Activated CD4-positive, alpha-beta T cell treated with anti-CD3 and anti-CD28 coated beads, Interleukin-2, amount 50 U/mL, for 4 hours (primary cell): ENCODE measurements around the gene EPHX1.
A peak's percentile ranks its signal among the peaks of the same experiment; 100 is the strongest.
"Not testable (repeated sequence)": the region's sequence is repeated elsewhere in the genome, so short reads cannot be mapped to it uniquely, and the experiment has no call there.

ENCODE experiments used
- DNase-seq, 2 experiments: peaks; one replicate each; pipeline ENCODE4 v3.0.0-alpha.2; 2020

The EPHX1 gene

DNA sequence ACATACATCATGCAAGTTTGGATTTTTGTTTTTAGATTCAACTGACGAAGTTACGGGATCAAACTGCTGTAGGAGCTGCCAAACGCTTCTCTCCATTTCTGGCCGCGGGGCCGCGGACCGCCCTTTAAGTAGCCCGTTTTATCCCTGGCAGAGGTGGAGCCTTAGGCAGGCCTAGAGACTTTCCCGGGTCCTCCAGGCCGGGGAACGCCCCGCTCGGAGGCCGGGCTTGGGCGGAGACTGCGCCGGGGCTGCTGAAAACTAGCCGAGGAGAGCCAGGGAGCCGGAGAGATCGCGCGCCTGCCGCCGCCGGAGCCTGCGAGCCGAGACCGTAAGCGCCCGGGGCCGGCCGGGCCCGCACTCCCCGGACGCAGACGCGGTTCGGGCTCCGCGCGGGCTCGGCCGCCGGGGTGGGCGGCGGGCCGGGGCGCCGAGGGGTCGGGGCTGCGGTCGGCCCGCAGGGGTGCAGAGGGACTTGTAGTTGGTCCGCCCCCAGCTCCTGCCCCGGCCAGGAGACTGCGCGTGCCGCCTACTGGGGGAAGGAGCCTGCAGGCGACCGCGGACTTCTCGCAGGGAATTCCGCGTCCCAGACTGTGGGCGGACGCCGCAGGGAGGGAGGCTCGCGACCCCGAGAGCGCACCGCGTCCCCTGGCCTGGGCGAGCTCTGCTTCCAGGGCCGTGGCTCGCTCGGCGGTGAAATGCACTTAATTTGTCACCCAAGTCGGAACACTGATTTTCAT, at the start of gene EPHX1:
Gene EPHX1 (plus strand): TSS at position 283 of the 737 bp plus-strand sequence. CDS start 18,606 bp downstream, outside the sequence.
- DNase-seq = peak; percentile 46 to 51

DNA sequence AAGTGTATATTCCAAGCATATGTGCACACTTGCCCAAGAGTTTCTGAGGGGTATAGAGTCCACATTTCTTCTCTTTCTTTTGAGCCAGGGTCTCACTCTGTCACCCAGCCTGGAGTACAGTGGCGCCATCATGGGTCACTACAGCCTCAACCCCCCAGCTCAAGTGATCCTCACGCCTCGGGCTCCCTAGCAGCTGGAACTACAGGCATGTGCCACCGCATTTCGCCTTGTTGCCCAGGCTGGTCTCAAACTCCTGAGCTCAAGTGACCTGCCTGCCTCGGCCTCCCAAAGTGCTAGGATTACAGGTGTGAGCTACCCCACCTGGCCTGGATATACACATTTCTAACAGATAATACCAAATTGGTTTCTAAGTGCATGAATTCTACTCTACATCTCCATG, 49.4 kb upstream of the EPHX1 start:
- DNase-seq = no peak

DNA sequence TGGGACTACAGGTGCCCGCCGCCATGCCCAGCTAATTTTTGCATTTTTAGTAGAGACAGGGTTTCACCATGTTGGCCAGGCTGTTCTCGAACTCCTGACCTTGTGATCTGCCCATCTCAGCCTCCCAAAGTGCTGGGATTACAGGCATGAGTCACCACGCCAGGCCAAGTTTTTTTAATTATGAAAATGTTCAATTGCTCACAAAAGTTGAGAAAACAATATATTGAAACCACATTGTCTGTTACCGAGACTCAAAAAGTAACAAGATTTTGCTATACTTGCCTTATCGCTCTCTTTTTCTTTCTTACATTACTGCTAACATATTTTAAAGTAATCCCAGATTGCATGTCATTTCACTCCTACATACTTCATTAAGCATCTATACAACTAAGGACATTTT, 48.5 kb upstream of the EPHX1 start:
- not testable (repeated sequence) for DNase-seq

DNA sequence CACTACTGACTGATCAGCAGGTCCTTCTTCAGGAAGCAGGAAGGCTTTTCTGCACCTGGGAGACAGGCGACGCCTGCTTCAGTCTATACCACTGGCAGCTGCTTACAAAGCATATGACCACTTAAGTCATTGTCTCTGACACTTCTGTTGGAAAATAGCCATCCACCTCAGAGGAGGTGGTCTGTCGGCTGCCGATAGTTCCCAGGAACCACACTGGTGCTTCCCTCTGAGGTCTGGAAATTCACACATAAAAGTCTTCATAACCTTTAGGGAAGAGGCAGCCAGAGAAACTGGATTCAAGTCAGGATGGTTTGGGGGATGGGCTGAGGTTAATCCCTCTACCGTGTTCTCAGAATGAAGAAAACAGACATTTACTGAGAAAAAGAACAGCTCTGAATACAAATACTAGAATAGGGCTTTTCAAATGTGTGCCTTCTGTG, 47.9 kb upstream of the EPHX1 start:
- DNase-seq = no peak

DNA sequence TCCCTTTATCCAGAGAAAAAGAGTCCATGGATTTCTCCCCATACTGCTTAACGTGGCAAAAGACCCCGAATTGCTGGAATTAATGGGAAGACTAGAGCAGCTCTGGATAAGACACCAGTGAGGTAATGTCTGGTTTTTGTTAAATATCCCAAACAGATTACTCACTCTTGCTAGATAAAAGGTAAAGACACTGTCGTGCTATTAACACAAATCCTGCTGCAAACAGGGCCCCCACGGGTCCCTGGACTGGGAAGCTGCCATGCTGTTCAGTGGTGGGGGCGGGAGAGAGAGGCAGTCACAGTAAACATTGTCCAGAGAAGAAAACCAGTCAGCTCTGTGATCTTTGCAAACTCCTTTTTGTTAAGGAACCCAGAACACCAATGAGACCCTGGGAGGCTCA, 47.5 kb upstream of the EPHX1 start:
- no peak for DNase-seq

DNA sequence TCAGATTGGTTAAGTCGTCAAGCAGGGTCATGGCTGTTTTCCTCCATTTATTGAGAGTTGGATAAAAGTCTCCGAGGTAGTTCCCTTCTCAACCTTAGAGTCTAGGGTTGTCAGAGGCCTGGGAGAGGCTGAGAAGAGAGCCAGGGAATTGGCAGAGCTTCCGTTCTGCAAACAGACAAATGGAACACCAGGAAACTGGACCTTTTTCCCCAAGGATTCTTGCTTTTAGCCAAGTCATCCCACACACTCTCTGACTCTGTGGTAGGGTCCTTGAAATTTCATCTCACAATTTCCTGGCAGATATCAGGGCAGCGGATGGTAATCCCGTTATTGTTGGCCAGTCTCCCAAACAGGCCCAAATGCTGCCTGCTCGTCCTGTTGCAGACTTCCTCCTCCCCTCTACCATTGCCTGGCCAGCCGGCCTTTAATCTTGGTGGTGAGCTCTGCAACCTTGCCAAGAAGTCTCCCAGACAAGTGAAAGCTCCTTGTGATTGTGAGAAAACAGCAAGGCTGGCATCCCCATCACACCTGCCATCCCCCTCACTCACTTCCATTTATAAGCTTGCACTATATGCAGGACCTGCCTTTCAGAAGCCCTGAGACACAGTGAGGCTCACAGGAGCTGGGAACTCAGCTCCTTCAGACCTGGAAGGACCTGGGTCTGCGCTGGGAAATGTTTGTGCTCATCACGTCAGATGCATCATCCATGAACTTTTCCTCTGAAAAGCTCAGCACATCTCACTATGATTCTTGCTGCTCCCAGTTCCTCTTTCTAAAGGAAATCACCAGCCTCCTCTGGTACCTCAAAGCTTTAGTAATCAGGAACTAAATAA, 46.0 kb upstream of the EPHX1 start:
- no peak for DNase-seq

DNA sequence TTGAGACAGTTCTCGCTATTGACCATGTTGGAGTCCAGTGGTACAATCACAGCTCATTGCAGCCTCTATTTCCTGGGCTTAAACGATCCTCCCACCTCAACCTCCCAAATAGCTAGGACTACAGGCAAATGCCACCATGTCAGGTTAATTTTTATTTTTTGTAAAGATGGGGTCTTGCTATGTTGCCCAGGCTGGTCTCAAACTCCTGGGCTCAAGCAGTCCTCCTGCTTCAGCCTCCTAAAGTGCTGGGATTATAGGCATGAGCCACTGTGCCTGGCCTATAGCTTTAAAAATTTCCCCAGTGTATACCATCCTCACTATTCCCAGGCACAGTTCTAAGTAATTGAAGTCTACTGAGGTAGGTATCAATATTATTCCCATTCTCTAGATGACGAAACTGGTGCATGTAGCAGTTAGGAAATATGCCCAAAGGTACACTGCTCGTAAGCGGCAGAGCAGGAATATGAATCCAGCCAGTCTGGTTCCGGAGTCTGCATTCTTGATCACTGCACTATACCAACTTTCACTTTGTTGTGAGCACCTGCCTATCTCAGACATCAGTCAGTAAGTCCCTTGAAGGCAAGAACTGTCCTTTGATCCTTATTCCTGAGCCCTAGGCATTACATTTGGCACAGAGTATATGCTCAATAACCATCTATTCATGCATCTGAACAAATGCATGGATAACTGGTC, 43.8 kb upstream of the EPHX1 start:
- DNase-seq = no peak

DNA sequence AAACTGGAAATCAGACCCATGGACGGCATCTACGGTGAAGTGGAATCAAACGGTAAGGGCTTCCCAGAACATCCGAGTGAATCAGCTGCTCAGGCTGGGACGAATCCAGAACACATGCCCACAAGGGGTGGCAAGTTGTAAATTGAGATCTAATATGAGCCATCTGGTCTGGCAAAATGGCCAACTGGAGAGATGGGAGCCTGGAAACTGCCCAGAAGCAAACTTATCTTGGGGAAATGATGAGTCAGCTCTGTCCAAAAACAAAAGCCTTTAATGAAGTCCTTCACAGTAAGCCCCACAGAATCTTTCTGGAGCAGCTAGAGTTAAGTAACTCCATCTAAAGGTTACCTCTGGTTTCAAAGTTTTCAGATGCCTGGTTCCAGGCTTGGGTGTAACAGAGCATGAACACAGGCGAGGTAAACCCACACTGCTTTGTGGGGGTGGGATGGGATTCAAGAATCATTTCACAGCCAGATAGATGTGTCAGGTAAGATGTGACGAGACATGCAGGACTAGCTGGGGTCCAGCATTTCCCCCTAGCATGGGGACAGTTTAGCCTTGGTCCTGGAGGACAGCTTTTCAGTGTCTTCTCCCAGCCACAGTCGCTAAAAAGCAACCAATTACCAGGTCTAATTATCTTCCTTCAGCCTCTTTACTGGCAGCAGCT, 42.8 kb upstream of the EPHX1 start:
- DNase-seq = no peak

DNA sequence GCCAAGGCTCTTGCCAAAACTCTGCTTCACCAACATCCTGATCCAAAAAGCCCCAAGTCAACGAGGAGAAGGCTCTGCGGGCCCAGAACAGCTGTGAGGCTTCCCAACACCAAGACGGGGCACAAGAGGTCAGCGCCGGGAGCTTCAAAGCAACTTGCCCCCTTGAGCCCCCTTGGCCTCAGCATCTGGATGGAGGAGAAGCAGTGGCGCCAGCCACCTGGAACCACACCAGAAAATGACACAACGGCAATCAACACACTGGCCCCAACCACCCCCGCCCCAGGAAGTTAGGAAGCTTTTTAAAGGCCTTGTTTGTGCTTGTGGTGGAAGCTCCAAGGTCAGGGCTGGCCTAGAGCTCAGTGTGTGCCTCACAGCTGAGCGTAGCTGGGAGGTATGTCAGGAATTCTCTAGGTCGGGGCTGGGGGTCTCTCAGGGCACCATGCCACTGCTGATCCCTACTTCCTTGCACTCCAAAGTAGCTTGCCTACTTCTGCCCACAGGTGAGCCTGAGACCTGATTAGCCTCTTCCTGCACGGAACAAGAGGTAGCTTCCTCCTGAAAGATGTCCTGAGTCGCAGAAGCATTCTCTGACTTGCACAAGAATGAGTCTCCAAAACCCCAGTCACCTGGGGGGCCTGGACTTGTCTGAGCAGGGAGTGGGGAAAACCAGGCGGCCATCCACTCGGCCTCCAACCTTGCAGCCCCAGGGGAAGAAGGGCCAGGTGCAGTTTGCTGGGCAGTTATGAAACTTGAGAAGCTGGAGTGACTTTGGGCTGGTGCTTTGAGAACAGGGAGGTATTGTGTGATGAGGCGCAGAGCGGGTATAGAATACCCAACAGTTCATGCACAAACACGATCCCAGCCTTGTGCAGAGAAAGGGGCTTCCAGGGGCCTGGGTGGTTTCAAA, 42.0 kb upstream of the EPHX1 start:
- DNase-seq = no peak

DNA sequence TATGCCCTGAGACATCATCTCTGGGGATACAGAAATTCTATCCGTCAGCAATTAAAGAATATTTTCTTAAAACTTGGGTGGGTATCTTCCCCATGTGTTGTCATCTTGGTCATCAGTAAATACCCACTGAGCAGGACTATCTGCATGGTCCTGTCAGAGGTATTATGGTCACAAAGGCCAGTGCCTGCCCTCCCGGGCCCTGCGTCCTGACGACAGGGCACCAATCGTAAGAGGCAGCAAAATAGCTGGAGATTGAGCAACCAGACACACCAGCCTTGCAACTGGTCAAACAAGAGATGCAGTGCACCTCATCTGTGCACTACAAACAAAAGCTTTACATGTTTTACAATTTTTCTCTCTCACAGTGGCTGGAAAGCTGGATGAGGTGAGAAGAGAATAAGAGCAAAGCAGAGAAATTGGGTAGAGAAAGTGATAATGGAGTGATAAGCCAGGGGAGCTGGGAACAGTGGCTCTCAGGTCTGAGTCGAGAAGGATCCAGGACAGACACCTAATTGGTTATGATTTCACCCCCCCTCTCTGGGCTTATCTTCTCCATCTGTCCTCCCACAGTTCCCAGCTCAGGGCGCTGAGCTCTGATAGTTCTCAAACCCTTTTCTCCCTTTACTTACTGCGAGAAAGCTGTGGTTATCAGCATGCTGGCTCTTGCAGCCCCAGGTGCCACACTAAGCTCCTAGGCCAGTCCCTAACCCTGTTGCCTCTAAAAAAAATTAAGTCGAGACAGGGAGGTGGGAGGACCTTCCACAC, 41.1 kb upstream of the EPHX1 start:
- DNase-seq = no peak

DNA sequence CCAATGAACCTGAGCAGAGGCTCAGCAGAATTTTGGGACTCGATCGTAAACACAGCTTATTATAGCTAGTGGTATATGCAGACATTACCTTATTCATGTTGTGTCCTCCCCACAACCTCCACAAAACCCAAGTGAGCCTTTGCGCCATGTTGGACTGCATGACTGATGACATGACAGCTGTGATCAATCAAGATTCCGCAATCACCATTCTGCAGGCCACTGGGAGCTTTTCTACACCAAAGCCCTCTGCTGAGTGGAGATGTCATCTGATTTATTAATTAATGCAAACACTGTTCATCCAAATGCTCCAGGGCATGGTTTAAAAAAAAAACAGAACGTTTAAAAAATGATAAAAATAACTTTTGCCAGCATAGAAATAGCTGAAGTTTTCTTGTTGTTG, 40.2 kb upstream of the EPHX1 start:
- DNase-seq = no peak

DNA sequence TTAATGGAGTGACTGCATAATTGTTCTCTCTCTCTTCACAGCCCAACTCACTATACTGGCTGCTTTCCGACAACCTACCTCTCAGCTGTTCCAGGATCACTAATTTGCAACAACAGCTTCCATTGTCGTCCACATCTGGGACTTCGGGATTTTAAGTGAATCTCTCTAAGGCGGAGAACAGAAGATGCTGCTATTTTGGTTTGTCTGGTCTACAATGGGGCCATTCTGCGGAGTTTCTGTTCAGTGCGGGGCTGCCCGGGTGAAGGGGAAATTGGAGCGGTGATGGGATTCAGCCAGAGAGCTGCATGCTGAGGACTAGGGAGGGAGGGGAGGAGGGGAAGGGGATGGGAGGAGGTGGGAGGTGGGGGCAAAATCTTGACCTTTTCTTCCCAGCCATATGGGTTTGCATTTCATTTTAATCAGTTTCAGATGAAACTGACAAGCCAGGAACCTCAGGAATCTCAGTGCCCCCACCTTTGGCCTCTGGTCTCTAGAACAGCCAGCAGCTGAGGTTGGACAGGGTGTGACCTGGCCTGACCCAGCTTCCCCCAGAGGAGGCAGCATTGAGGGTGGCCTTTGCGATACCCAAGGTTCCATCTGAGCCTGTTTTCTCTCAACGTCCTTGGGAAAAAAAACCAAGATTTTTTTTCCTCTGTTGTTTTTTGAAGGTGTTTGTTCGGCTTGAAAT, 39.2 kb upstream of the EPHX1 start:
- DNase-seq = no peak

DNA sequence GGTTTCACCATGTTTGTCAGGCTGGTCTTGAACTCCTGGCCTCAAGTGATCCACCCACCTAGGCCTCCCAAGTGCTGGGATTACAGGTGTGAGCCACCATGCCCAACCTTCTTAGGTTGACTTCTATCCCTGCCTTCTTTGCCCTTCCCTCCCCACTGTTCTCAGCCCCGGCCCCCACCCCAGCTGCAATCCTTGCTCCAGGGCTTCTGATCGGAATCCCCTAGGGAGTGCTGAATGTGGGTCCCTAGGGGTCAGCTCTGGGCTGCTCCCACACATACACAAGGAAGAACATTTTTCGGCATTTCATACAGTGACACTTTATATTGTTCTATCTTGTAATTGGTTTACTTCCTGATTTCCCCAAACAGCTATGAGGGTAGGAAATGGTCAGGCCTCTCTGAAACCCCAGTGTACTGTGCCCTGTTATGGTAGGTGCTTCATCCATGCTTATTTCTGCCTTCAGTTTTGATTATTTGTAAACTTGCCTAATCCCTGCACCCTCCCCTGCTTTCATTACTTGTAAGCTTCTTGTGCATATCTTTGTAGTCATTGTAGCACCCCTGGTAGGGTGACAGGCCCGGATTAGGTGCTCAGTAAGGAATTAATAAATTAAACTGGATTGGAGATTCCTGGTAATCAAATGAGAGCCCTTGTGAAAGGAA, 38.1 kb upstream of the EPHX1 start:
- no peak for DNase-seq

DNA sequence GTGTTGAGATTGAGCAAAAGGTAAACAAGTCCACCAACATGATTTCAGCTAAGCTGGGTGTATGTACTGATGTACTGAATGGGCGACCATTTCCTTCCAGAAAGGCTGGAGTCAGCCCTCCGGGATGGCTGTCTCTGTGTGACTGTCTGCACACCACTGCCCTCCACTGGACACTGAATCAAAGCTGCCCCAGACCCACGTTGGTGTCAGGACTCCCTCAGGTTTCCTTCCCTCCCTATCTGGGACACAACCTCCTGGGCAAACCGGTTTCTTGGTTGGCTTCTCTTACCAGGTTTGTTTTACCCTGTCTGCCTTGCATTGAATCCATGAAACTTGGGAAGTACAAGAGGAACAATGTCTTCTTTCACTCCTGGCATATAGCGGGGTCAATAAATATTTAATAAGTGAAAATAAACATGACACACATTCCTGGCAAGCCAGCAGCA, 37.6 kb upstream of the EPHX1 start:
- no peak for DNase-seq

DNA sequence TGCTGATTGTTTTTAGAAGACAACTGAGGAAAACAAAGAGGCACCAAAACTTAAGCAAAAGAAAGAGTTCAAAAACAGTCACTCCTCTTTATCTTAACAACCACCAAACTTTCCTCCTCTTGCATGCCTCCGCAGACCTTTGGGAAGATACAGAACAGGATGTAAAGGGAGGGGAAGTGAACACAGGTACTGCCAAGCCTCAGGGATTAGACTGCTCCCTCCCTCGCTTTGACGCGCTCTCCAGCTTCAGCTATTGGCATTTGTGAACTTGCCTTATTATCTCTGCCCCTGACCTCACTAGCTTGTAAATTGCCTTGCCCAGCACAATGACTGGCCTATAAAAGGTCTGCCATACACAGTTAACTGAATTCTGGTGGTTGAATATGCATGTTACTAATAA, 37.1 kb upstream of the EPHX1 start:
- no peak for DNase-seq

DNA sequence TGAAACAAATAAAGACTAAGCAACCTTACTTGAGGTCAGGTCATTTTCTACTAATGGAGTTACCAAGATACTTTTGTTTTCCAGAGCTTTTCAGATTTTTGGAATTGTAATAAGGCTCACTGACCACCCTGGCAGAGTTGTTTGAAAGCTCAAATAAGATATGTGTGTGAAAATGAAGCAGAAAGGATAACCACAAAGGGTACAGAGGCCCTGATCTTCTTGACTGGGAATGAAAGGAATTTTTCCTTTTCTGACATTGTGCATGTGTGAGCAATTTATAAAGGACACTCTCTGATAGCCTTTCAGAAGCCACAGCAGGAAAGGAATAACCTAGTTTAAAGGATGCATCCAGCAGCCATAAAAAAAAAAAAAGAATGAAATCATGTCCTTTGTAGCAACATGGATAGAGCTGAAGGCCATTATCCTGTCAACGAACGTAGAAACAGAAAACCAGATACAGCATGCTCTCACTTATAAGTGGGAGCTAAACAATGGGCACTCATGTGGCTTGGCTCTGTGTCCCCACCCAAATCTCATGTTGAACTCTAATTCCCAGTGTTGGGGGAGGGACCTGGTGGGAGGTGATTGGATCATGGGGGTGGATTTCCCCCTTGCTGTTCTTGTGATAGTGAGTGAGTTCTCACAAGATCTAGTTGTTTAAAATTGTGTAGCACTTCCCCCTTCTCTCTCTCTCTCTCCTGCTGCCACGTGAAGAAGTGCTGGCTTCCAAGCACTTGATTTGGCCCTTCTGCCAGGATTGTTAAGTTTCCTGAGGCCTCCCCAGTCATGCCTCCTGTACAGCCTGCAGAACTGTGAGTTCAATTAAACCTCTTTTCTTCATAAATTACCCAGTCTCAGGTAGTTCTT, 35.4 kb upstream of the EPHX1 start:
- no peak for DNase-seq

DNA sequence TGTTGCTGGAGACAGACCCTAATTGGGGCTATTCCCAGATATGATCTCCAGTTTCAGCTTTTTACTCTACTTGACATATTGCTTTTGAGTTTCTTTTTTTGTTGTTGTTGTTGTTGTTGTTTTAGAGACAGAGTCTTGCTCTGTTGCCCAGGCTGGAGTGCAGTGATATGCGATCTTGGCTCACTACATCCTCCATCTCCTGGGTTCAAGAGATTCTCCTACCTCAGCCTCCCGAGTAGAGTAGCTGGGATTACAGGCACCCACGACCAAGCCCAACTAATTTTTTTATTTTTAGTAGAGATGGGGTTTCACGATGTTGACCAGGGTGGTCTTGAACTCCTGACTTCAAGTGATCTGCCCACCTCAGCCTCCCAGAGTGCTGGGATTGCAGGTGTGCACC, 33.6 kb upstream of the EPHX1 start:
- DNase-seq = no peak

DNA sequence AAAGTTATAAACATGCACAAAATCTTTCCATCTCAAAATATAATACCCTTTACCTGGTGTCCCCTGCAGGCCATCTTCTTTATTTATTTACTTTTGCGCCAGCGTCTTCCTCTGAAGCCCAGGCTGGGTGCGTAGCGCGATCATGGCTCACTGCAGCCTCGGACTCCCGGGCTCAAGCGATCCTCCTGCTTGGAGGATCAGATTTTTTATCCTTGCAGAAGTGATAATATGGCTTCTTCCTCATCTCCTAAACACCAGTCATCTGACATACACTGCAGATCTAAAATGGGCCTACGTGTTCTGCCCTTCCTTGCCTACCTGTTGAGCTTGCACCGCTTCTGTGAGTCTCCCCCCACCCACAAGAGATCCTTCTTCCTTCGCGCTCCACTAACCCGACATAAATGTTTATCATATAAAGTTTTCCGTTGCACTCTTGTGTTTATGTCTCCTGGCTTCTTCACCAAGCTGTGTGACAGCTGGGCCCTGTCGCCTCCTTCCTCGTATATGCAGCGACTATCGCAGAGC, 32.8 kb upstream of the EPHX1 start:
- DNase-seq = no peak
